ENCODE results near the gene SEMA3B.

DNA sequence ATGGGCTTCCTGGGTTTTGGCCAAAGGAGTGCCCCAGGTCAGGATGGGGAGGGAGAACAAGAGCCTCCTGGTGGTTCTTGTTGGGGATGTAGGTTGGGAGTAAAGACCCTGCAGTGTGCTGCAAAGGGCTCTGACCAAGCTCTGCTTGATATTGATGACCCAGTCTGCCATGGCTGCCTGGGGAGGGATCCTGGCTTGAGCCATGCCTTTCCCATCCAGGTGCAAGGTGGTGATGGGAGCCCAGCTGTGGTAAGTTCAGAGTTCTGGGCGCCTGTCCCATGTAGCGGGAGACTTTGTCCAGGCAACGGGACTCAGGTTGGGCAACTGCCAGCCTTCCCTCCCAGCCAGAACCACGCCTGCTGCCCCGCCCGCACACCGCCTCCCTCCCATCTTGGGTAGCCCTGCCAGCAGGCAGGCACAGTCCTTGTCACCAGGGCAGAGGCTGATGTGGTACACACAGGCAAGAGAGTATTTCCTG, 30.4 kb upstream of the SEMA3B start:
- TF ChIP-seq, protein P1, sequence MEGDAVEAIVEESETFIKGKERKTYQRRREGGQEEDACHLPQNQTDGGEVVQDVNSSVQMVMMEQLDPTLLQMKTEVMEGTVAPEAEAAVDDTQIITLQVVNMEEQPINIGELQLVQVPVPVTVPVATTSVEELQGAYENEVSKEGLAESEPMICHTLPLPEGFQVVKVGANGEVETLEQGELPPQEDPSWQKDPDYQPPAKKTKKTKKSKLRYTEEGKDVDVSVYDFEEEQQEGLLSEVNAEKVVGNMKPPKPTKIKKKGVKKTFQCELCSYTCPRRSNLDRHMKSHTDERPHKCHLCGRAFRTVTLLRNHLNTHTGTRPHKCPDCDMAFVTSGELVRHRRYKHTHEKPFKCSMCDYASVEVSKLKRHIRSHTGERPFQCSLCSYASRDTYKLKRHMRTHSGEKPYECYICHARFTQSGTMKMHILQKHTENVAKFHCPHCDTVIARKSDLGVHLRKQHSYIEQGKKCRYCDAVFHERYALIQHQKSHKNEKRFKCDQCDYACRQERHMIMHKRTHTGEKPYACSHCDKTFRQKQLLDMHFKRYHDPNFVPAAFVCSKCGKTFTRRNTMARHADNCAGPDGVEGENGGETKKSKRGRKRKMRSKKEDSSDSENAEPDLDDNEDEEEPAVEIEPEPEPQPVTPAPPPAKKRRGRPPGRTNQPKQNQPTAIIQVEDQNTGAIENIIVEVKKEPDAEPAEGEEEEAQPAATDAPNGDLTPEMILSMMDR (IDR thresholded peaks at IDR 0.05; ENCODE audit: low read depth, low read length, poor library complexity, severe bottlenecking) = no peak
- TF ChIP-seq EZH2phosphoT487 (IDR thresholded peaks at IDR 0.05; ENCODE audit: borderline replicate concordance, low read length) = no peak
